Heart right ventricle (tissue), 16 donors: ENCODE data around the gene ZSCAN5A. TPM values are rescaled to one million over a fixed set of nuclear protein-coding genes. Genes with fewer than 3 reads are reported as not detected.
"Not testable (repeated sequence)": the region's sequence is repeated elsewhere in the genome, so short reads cannot be mapped to it uniquely, and the experiment has no call there.

Source experiments
- ATAC-seq, 8 donors: fragments of 200-7000 bp; cut with Tn5 transposase; one replicate each; pipeline ENCODE4 v1.9.1; 2020; ENCODE audit warnings: mild to moderate bottlenecking in 8 of 8, moderate library complexity in 8 of 8, moderate number of reproducible peaks in 1 of 8
- DNase-seq, 2 donors: peaks; one replicate each; pipeline ENCODE4 v3.0.0-alpha.2; 2020
- H3K27ac ChIP-seq, 10 donors: fragments of 200-600 bp; sonication (generic) in 2 of 10; one replicate each; pipeline versions ENCODE4 v1.5.0 to v1.8.0; 2020 to 2022; ENCODE audit warnings: mild to moderate bottlenecking in 3 of 10
- H3K27me3 ChIP-seq, 7 donors: fragments of 200-600 bp; one replicate each; pipeline ENCODE4 v1.8.0; 2021 to 2022; ENCODE audit warnings: mild to moderate bottlenecking in 2 of 7
- H3K36me3 ChIP-seq, 9 donors: fragments of 200-600 bp; sonication (generic) in 1 of 9; one replicate each; pipeline versions ENCODE4 v1.5.0 to v1.8.0; 2020 to 2022; ENCODE audit warnings: mild to moderate bottlenecking in 2 of 9
- H3K4me1 ChIP-seq, 9 donors: fragments of 200-600 bp; sonication (generic) in 1 of 9; one replicate each; pipeline versions ENCODE4 v1.5.0 to v1.8.0; 2020 to 2022; ENCODE audit warnings: mild to moderate bottlenecking in 4 of 9
- H3K4me3 ChIP-seq, 10 donors: fragments of 200-600 bp; sonication (generic) in 2 of 10; one replicate each; pipeline versions ENCODE4 v1.5.0 to v1.8.0; 2020 to 2022; ENCODE audit warnings: mild to moderate bottlenecking in 7 of 10, moderate library complexity in 2 of 10
- H3K9me3 ChIP-seq, 11 donors: fragments of 200-600 bp in 10 of 11; sonication (generic) in 2 of 11; one replicate each; pipeline versions ENCODE4 v1.5.0 to v1.8.0; 2013 to 2022; ENCODE audit warnings: mild to moderate bottlenecking in 2 of 11, control low read depth in 1 of 11, moderate library complexity in 1 of 11
- WGBS, 2 donors: extraction: QIAGEN DNeasy Blood & Tissue Kit; methylation state at CpG; one replicate each; pipeline ENCODE4 v1.1.7; 2013; ENCODE audit warnings: inconsistent platforms in 1 of 2; 5-methylcytosine and 5-hydroxymethylcytosine counted together
- intact Hi-C, 10 donors: fragments of 100-400 bp; cut with DNase I; formaldehyde crosslinking; loops; one replicate each; pipeline versions ENCODE4 v1.11.1 to v1.14.2; 2022
- polyA plus RNA-seq, 2 donors: library from polyadenylated mRNA; stranded (reverse); fragments of 200-250 nt; gene quantifications; one replicate each; pipeline ENCODE4 v1.2.3, GENCODE V29; 2013
- total RNA-seq, 10 donors: library from RNA; stranded (reverse); fragmentation: NEBNext Ultra II Directional in 3 of 10; extraction: Animal tissue kit (Norgen Biotek cat#: 25700) in 3 of 10; gene quantifications; one replicate each; pipeline versions ENCODE4 v1.2.1 to v1.2.4, GENCODE V29; 2021 to 2023
- TF ChIP-seq, protein P1 (sequence below), 9 donors: fragments of 200-600 bp; sonication (generic) in 2 of 9; IDR thresholded peaks; one replicate each; pipeline versions ENCODE4 v1.5.0 to v1.8.0; 2021 to 2022; ENCODE audit warnings: antibody characterized with exemption in 9 of 9, mild to moderate bottlenecking in 5 of 9, moderate library complexity in 1 of 9
- donor health status: Arrhythmogenic right ventricular cardiomyopathy.
- donor health status: ischemic (EF 13 %, LVEDD 7.1; RV severe dilation, severe dysfunction).
- donor health status: healthy with polysubstance abuse.
- donor health status: DM: no; HTN: yes; CAD: no.
- donor health status: DM: no; HTN: no; CAD: no.
- donor health status: ischemic (EF 25% LVEDD 6.9; RV normal size, moderate dysfunction).
- donor health status: ischemic (EF 25% LVEDD 5.7; RV mildly dilated, moderate dysfunction).
- donor health status: healthy.
- donor health status: DM: yes; HTN: yes; CAD: no.
- donor health status: Ischemic cardiomyopathy.
- donor health status: ischemic (EF 35%, LVEDD 5.7; RV mildly dilated, moderate dysfunction).
- donor health status: nonischemic (EF 11% LVEDD 7.7; RV severe dilation, severe dysfunction).
- donor health status: DM: yes; HTN: yes; CAD: no.
- donor health status: PGD.
- donor health status: ischemic (EF 29% LVEDD 5.4; RV normal size, mild dysfunction).
- donor health status: nonischemic (EF 23%, LVEDD 6.1; RV moderate dilation, normal function).

ZSCAN5A gene
- total and polyA plus RNA-seq, 12 donors: 9.5 to 33.4 (median 20.5) TPM

DNA sequence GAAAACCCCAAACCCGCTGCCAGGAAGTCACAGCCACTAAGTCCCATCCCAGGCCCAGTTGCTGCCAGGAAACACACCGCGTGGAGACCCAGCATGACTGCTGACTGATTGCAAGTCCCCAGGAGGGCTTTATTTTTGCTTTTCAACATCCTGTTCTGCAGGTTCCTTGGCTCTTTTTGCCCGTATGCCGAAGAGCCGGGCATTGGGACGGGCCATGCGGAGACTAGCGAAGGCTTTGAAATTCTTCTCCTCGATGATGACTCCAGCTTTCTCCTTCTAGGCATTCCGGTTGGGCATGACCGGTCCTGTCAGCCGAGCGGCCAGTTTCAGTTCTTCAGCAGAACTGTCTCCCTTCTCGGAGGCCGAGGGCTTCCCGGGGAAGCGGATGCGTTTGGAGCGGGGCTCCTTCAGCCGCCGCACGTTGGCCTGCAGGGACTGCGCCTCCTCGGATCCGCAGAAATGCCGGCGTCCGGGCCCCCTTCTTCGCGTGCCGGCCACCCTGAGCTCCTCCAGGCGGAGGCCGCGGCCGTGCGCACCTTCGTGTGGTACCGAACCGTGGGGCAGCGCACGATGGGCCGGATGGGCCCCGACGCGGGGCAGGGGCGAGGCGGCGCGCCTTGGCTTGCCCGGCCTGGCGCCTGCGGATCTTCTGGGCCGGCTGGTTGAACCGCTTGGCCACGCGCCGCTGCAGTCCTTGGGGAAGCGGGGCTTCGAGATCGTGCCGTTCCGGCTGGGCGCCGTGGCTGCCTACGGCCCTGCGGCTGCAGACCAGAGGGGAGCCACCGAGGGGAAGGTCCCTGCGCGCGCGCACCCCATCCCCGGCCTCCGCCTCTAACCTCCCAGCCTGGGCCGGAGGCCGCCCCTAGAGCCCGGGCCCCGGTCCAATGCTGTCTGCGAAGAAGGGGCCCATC, 97.3 kb downstream of the ZSCAN5A start:
- 4 to 5% methylated on average over 62 to 79 of the region's 79 CpGs for WGBS, 2 donors
- H3K9me3 ChIP-seq: no peaks in the 10 kb centered on the region
- H3K36me3 ChIP-seq: peaks cover 0 to 6% (median 0%) of the 10 kb centered on the region in 9 donors

DNA sequence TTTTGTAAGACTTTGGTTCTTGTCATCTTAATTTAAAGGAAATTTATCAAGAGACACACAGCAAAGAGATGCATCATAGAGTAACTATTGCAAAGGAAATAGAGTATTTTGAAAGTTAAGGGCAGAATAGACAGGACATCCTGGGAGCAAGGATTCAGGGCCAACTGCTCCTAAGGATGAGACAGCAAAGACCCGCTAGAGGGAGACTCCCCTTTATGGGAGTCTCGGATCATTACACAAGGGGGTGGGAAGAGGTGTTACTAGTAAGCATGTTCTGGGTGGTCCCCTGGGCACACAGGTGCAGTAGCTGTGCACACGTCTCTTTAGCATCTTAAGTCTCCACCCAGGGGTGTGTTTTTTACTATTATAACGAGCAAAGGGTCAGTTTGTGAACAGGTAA, 102.9 kb downstream of the ZSCAN5A start:
- Histone ChIP-seq H3K27me3 (peaks cover 0 to 11% (median 4%) of the 10 kb centered on the region in 7 donors), H3K4me1 (peaks cover 0 to under 1% (median 0%) of the 10 kb centered on the region in 9 donors), H3K4me3 (no peak overlapping the region), H3K27ac (no peak overlapping the region), H3K9me3 (no peaks in the 10 kb centered on the region), H3K36me3 (no peaks in the 10 kb centered on the region)
- TF ChIP-seq, protein P1, sequence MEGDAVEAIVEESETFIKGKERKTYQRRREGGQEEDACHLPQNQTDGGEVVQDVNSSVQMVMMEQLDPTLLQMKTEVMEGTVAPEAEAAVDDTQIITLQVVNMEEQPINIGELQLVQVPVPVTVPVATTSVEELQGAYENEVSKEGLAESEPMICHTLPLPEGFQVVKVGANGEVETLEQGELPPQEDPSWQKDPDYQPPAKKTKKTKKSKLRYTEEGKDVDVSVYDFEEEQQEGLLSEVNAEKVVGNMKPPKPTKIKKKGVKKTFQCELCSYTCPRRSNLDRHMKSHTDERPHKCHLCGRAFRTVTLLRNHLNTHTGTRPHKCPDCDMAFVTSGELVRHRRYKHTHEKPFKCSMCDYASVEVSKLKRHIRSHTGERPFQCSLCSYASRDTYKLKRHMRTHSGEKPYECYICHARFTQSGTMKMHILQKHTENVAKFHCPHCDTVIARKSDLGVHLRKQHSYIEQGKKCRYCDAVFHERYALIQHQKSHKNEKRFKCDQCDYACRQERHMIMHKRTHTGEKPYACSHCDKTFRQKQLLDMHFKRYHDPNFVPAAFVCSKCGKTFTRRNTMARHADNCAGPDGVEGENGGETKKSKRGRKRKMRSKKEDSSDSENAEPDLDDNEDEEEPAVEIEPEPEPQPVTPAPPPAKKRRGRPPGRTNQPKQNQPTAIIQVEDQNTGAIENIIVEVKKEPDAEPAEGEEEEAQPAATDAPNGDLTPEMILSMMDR (IDR thresholded peaks at IDR 0.05): no peak
- intact Hi-C loops: no loop called here
- ATAC-seq (no peak), DNase-seq (no peak)
- 67 to 77% methylated on average over 4 of the region's 4 CpGs for WGBS, 2 donors

More for the DNA sequence above, 97.3 kb downstream of the ZSCAN5A start:
- peaks cover 0 to 11% (median 6%) of the 10 kb centered on the region in 9 donors for H3K4me1 ChIP-seq
- peak in 4 of 8 donors; percentile 16 to 61 (median 36) for ATAC-seq
- TF ChIP-seq, protein P1 (IDR thresholded peaks at IDR 0.05): no peak
- peak overlapping the region in 1 of 10 donors; percentile 7 for H3K27ac ChIP-seq
- H3K4me3 ChIP-seq: peak overlapping the region; percentile 10 to 55 (median 50)
- intact Hi-C loops: no loop called here
- H3K27me3 ChIP-seq: peaks cover 0 to 18% (median 7%) of the 10 kb centered on the region in 7 donors
- DNase-seq: peak; percentile 4 to 20

DNA sequence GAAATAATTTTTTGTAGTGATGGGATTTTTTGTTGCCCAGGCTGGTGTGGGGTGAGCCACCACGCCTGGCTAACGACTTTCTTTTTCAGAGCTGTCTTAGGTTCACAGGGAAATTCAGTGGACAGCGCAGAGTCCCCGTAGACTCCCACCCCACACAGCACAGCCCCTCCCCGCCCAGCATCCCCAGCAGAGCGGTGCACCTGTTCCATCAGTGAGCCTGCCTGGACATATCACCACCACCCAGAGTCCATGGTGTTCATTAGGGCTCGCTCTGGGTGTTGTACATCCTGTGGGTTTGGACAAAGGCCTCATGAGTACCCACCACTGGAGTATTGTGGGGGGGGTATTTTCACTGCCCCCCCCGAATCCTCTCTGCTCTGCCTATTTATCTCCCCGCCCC, 104.6 kb downstream of the ZSCAN5A start:
- H3K27me3 ChIP-seq: peaks cover 0 to 10% (median 3%) of the 10 kb centered on the region in 7 donors
- DNase-seq, H3K9me3 ChIP-seq, H3K36me3 ChIP-seq, H3K4me1 ChIP-seq, ATAC-seq, H3K4me3 ChIP-seq, intact Hi-C loops, H3K27ac ChIP-seq: not testable (repeated sequence)
- WGBS, 2 donors: 88 to 91% methylated on average over 9 of the region's 9 CpGs

DNA sequence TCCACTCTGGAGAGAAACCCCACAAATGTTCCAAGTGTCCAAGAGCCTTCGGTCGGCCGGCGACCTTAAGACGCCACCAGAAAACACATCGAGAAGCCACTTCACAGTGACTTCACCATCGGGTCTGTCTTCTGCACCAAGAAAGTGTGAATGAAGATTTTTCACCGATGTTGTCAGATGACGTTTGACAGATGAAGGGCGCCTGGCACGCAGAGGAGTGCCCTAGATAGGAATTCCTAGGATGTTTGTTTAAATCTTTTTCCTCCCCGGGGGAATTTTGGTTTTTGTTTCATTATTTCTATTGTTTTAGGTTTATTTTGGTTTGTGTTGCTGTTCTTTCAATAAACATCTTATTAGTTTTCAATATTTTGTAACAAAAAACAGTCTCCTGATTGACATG, 105.5 kb downstream of the ZSCAN5A start:
- H3K4me3 ChIP-seq: no peak overlapping the region
- intact Hi-C loops: no loop called here
- H3K27me3 ChIP-seq: peaks cover 0 to 11% (median 0%) of the 10 kb centered on the region in 7 donors
- H3K9me3 ChIP-seq: no peaks in the 10 kb centered on the region
- H3K36me3 ChIP-seq: no peaks in the 10 kb centered on the region
- 70 to 73% methylated on average over 12 of the region's 12 CpGs for WGBS, 2 donors
- no peak for ATAC-seq
- TF ChIP-seq, protein P1 (IDR thresholded peaks at IDR 0.05): no peak
- H3K27ac ChIP-seq: no peak overlapping the region
- no peak for DNase-seq
- H3K4me1 ChIP-seq: no peaks in the 10 kb centered on the region

DNA sequence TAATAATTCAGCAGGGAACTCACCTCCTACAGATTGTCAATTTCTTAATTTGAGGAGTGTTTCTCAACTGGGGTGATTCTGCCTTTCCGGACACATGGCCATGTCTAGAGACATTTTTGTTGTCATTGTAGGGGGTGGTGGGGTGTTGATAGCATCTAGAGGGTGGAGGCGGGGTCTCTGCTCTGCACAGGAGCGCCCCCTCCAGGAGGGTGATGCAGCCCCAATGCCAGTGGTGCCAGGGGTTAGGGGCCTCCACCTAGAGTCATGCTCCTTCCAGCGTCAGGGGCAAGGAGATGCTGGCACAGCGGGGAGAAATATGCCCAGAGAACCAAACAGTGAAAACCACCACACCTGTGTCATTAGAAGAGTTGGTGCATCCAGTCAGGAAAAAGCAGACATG, 107.1 kb downstream of the ZSCAN5A start:
- H3K36me3 ChIP-seq, DNase-seq, H3K9me3 ChIP-seq, H3K27ac ChIP-seq, H3K4me3 ChIP-seq, ATAC-seq, H3K4me1 ChIP-seq, intact Hi-C loops: not testable (repeated sequence)
- peaks cover 0 to 12% (median 0%) of the 10 kb centered on the region in 7 donors for H3K27me3 ChIP-seq
- 68 to 70% methylated on average over 5 of the region's 5 CpGs for WGBS, 2 donors
